ENCODE data around the gene ABCC2.
"Not testable (repeated sequence)": the region's sequence is repeated elsewhere in the genome, so short reads cannot be mapped to it uniquely, and the experiment has no call there.

Gene ABCC2

GRCh38 chr10:99782447-99783286, at the start of gene ABCC2:
ABCC2 (plus strand) TSS chr10:99782640; CDS start chr10:99782845, 205 bp downstream.
- no peak within 1 kb of the TSS for H3K4me3 ChIP-seq (ENCODE audit: low read depth, low read length)

- no peak overlapping the region for H3K4me3 ChIP-seq (ENCODE audit: low read depth, low read length)
Measured at GRCh38 chr10:99733366-99733765, 49.1 kb upstream of the ABCC2 start.

GRCh38 chr10:99734111-99734510, 48.3 kb upstream of the ABCC2 start:
- H3K4me3 ChIP-seq (ENCODE audit: low read depth, low read length) = not testable (repeated sequence)

DNA sequence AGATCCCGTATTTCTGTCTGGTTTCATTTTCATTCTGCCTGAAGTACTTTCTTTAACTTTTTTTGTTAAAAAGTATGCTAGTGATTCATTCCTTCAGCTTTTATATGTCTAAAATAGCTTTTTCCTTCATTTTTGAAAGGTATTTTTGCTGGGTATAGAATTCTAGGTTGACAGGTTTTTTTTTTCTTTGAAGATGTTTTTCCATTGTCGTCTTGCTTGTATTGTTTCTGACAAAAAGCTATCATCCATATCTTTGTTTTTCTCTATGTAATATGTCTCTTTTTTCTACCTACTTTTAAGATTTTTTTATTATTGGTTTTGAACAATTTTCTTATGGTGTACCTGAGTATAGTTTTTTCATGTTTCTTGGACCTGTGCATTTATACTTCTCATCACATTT, 42.2 kb upstream of the ABCC2 start:
- H3K4me3 ChIP-seq (ENCODE audit: low read depth, low read length) = no peak overlapping the region

GRCh38 chr10:99740933-99741559, 41.4 kb upstream of the ABCC2 start:
- H3K4me3 ChIP-seq (ENCODE audit: low read depth, low read length) = no peak overlapping the region

- no peak overlapping the region for H3K4me3 ChIP-seq (ENCODE audit: low read depth, low read length)
Measured at GRCh38 chr10:99742254-99742653, 40.2 kb upstream of the ABCC2 start.

GRCh38 chr10:99742701-99743100, 39.7 kb upstream of the ABCC2 start:
- no peak overlapping the region for H3K4me3 ChIP-seq (ENCODE audit: low read depth, low read length)

DNA sequence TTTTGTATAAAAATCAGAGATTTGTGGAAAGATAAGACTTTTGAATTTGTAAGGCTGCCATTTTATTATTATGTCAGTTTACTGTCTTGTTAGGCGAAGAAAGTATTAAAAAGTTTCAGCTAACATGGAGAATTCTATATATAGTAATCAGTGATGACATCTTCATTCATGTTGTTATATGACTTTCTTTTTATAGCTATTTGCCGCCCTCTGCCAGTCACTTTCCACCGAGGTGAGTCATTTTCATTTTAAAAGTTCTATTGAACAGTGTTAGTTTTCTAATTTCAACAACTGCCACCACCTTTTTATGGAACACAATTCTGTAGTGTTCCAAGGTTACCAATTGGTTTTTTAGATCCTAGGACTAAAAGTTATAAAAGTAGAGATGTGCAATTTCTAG, 38.6 kb upstream of the ABCC2 start:
- H3K4me3 ChIP-seq (ENCODE audit: low read depth, low read length) = no peak overlapping the region

DNA sequence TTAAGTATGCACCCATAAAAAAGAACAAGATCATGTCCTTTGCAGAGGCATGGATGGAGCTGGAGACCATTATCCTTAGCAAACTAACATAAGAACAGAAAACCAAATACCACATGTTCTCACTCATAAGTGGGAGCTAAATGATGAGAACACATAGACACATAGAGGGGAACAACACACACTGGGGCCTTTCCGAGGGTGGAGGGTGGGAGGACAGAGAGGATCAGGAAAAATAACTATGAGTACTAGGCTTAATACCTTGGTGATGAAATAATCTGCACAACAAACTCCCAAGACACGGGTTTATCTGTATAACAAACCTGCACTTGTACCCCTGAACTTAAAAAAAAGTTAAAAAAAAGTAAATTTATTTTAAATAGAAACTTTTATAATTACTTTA, 36.3 kb upstream of the ABCC2 start:
- H3K4me3 ChIP-seq (ENCODE audit: low read depth, low read length) = not testable (repeated sequence)

DNA sequence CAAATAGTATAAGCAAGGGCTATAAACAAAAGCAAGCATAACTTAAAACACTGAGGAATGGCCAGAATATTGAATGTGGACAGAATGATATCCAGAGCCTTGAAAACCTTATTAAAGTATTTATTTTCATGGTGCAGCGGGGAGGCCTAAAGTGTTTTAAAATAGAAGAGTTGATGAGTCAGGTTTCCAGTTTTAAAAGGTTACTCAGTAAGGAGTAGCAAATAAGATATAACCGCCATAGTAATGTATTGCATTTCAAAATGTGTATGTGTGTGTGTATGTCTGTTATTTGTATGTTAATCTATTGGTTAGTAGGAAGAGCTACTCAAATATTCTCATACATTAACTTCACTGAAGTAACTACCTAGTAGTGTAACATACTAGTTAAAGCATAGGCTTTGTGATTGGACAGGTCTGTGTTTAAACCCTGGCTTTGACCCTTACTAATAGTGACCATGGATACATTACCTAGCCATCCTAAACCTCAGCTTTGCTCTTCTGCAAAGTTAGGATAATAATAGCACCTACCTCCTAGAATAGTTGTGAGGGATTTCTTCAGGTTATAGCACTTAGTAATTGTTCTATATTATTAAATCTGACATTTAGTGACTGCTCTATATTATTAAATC, 33.5 kb upstream of the ABCC2 start:
- no peak overlapping the region for H3K4me3 ChIP-seq (ENCODE audit: low read depth, low read length)

DNA sequence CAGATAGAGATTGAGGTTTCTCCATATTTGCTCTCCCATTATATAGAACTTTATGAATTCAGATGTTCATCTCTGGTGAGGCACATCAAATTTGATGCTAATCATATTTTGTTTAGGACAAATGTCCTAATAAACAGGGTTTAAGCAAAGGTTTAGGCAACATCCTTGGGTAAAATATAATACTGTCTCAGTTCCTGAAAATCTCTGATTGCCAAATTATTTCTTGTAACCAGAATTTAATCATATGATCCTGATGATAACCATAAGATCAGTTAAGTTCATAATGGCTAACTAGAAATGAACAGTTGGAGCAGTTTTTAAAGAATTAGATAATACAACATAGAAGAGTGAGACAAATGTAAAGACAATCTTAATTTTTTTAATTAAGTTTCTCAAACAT, 31.8 kb upstream of the ABCC2 start:
- no peak overlapping the region for H3K4me3 ChIP-seq (ENCODE audit: low read depth, low read length)

GRCh38 chr10:99754670-99755069, 27.8 kb upstream of the ABCC2 start:
- H3K4me3 ChIP-seq (ENCODE audit: low read depth, low read length) = no peak overlapping the region

DNA sequence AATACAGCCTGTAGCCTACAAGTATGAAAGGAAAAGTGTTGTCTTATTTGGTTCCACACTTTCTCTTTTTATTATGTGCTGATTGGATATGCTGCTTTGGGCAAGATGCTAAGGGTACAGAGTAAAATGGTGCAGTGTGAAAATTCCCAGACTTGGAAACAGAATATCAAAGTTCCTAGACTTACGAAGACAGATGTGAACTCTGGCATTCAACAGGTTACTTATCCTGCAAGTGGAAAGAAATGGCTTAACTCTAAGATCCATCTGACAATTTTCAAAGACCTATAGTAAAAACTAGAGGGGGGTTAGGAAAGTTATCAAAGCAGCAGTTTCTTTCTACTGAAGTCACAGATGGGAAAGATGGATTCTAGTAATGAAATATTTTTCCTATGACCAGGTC, 26.3 kb upstream of the ABCC2 start:
- H3K4me3 ChIP-seq (ENCODE audit: low read depth, low read length) = no peak overlapping the region

DNA sequence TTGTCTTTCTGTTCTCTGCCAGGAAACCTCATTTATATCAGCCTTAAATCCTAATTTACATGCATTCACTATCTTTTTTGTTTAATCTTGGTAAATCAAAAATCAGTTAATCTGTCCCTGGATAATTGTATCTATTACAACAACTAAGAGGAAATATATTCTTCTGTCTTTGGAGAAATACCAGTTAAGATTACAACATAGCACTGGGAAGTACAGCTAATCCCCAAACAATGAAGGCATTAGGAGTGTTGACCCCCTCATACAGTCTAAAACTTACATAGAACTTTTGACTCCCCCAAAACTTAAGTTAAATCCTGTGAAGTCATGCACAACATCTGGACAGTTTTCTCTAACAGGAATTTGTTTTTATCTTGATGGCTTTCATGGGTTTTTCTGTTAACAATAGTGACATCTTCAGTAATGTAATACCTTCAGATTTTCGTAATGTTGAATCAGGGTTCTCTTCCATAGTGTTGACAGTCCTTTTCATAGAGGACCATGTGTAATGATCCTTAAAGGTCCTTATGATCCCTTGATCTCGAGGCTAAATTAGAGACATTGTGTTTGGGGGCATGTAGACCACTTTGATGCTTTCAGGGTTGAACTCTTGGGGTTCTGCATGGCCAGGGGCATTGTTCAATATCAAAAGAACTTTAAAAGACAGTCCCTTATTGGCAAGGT, 24.1 kb upstream of the ABCC2 start:
- no peak overlapping the region for H3K4me3 ChIP-seq (ENCODE audit: low read depth, low read length)

DNA sequence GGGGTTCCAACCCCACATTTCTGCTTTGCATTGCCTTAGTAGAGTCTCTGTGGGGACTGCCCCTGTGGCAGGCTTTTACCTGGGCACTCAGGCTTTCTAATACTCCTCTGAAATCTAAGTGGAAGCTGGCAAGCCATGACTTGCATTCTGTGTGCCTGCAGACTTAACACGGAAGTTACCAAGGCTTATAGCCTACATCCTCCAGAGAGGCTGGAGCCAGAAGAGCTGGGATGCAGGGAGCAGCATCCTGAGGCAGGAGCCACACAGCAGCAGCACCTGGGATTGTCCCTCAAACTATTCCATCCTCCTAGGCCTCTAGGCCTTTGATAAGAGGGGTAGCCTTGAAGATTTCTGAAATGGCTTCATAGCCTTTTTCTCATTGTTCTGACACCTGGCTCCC, 22.1 kb upstream of the ABCC2 start:
- H3K4me3 ChIP-seq (ENCODE audit: low read depth, low read length) = no peak overlapping the region

DNA sequence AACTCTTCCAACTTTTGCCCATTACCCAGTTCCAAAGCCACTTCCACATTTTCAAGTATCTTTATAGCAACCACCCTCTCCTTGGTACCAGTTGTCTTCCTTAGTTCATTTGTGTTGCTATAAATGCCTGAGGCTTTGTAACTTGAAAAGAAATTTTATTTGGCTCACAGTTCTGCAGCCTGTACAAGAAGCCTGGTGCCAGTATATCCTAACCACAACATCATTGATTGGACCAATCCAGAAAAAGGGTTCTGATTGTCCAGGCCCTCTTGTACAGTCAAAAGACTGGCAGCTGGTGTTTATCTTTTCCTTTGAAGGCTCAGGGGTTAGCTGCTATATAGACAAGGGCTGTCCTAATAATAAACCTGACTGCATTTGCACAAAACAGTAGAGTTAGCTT, 21.1 kb upstream of the ABCC2 start:
- H3K4me3 ChIP-seq (ENCODE audit: low read depth, low read length) = no peak overlapping the region

GRCh38 chr10:99765672-99766301, 16.7 kb upstream of the ABCC2 start:
- H3K4me3 ChIP-seq (ENCODE audit: low read depth, low read length) = no peak overlapping the region

- H3K4me3 ChIP-seq (ENCODE audit: low read depth, low read length) = no peak overlapping the region
Measured at GRCh38 chr10:99766302-99766681, 16.1 kb upstream of the ABCC2 start.

DNA sequence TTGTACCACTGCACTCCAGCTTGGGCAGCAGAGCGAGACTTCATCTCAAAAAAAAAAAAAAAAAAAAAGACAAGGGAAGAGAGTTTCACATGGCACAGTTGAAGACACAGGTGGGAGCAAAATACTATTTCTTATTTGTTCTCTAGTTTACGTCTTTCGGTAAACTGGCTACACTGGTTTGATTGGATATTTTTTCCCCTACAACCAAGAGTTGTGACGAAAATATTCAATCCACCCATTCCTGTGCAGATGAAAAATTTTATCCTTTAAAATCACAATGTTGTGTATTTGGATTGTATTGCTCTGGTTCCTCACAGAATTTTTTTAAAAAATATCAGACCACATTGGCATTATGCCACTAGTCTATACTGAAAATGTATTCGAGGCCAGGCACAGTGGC, 14.5 kb upstream of the ABCC2 start:
- no peak overlapping the region for H3K4me3 ChIP-seq (ENCODE audit: low read depth, low read length)

DNA sequence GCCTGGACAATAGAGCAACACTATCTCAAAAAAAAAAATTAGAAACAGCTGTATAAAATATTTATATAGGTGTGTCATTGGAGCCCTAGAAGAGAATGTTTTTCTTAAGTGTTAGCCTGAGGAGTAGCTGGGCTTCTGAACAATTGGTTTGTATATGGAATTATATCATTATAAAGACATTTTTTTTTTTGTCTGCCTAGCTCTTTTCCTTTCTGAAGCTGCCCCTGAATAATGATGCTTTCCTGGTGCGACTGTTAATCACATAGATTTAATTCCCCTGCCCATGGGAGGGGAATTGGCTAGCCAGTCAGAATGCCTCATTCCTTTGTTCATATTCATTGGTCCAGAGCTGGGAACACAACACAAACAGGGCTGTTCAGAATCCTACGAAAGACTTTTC, 13.9 kb upstream of the ABCC2 start:
- H3K4me3 ChIP-seq (ENCODE audit: low read depth, low read length) = no peak overlapping the region

DNA sequence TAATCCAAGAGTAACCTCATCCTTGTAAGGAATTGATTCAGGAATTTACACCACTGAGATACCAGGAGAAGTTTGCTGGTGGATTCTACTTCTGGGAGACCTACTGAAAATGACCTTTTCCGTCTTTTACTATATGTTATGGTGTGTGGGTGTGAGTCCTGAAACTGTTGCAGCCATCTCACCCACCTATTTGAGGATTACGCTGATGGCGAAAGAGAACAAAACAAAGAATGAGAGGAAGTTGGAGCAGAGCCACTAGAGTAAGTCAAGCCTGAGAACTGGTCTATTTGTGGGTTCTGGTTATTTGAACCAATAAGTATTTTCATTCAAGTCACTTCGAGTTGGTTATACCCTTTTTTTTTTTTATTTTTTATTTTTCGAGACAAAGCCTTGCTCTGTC, 12.7 kb upstream of the ABCC2 start:
- H3K4me3 ChIP-seq (ENCODE audit: low read depth, low read length) = no peak overlapping the region
